ENCODE measurements around the gene TGM1. TPM values are rescaled to one million over a fixed set of nuclear protein-coding genes. Genes with fewer than 3 reads are reported as not detected.
A peak's percentile ranks its signal among the peaks of the same experiment; 100 is the strongest.

The TGM1 gene
- total and polyA plus RNA-seq, 10 of the 15 experiments (the other 5 are each of a cell fraction or from before 2014, with no cell fraction given): 0.05 to 5.9 (median 1.8) TPM

DNA sequence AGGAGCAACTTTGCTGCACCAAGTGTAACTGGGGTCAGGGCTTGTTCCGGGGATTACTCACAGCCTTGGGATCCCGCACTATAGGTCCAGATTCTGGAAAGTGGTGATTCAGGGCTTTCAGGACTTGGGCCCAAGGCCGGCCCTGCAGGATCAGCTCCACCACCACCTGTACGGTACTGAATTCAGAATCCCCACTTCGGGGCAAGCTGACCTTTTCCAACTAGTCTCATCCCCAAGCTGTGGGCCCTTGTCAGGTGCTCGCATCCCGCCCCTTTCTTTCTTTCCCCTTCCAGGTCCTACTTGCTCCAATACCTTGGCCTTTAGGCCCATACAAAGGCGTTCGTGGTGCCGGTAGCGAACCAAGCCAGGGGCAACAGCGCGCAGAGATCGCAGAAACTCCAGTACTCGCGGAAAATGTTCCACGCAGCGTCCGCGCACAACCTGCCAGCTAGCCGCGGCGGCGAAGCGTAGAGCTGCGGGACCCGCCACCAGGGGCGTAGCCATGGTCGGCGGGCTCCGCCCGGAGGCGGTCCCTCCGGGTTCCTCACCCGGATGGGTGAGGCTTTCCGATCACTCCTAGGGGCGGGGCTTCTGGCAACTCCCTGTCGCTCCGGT is 21.0 kb downstream of the TGM1 start (continued):
- TF ChIP-seq, protein P1, sequence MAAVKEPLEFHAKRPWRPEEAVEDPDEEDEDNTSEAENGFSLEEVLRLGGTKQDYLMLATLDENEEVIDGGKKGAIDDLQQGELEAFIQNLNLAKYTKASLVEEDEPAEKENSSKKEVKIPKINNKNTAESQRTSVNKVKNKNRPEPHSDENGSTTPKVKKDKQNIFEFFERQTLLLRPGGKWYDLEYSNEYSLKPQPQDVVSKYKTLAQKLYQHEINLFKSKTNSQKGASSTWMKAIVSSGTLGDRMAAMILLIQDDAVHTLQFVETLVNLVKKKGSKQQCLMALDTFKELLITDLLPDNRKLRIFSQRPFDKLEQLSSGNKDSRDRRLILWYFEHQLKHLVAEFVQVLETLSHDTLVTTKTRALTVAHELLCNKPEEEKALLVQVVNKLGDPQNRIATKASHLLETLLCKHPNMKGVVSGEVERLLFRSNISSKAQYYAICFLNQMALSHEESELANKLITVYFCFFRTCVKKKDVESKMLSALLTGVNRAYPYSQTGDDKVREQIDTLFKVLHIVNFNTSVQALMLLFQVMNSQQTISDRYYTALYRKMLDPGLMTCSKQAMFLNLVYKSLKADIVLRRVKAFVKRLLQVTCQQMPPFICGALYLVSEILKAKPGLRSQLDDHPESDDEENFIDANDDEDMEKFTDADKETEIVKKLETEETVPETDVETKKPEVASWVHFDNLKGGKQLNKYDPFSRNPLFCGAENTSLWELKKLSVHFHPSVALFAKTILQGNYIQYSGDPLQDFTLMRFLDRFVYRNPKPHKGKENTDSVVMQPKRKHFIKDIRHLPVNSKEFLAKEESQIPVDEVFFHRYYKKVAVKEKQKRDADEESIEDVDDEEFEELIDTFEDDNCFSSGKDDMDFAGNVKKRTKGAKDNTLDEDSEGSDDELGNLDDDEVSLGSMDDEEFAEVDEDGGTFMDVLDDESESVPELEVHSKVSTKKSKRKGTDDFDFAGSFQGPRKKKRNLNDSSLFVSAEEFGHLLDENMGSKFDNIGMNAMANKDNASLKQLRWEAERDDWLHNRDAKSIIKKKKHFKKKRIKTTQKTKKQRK (IDR thresholded peaks at IDR 0.05; ENCODE audit: low read depth, low read length): no peak
- no peak for TF ChIP-seq SMC3 (IDR thresholded peaks at IDR 0.05; ENCODE audit: borderline replicate concordance, low read length)
- peak; percentile 19; the same call in 1 of the 2 replicates for TF ChIP-seq YY1 (IDR thresholded peaks at IDR 0.05; ENCODE audit: low read depth, low read length)
- no peak for TF ChIP-seq HDAC6 (IDR thresholded peaks at IDR 0.05; ENCODE audit: unreplicated experiment)

DNA sequence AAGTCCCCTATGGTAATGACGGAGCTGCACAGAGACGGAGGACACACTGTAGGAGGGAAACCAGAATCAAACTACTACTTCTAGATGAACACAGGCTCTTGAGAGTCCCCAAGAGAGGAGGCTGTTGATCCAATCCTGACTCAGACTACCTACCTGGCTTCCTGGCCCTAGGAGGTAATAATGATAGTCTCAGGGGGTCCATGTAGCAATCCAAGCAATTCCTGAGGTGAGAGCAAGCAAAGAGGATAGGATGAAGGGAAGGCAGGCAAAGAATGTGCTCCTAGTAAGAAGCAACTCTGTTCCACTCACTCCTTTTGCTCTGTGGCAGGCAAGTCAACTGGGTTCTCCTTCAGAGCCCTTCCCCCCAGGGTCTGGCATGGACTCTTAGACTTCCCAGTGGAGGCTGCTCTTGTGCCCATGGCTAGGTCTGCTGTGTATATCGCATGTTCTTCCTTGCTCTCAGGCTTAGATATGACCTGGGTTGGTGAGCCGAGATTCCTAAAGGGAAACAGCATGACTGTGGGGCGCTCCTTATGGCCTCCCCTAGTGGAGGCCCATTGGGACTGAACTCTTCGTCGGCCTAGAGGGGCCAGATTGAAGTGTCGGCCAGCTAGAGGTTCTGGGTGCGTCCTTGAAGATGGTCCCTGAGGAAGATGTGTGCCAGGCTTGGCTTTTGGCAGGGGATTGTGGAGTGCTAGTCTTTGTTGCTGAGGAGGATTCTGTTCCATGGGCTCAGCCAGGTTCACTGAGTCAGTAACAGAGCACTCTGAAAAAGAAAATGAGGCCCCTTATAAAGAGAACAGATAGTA is 22.7 kb downstream of the TGM1 start:
- CTCF ChIA-PET: interaction anchor here (1.0 to 12.3 kb wide), 3 partner anchors 26 to 122 kb away, joined by 3 to 368 read pairs (median 54); partner anchors contain the start of genes CHMP4A, DHRS1, MDP1 and NOP9
- Histone ChIP-seq H3K79me2 (ENCODE audit: control insufficient read depth, insufficient read depth, low read length) (peaks cover 16% of the 10 kb centered on the region), H3K4me2 (ENCODE audit: control insufficient read depth, insufficient read depth) (peak overlapping the region; percentile 100), H2AFZ (ENCODE audit: control insufficient read depth, low read depth, low read length) (no peak overlapping the region), H3K4me1 (ENCODE audit: control insufficient read depth, insufficient read depth, low read length) (peaks cover 10% of the 10 kb centered on the region), H3K9me3 (replicated peaks; ENCODE audit: control insufficient read depth, insufficient read depth, low read length) (no peaks in the 10 kb centered on the region), H3K9ac (ENCODE audit: control insufficient read depth, insufficient read depth, low read length) (no peak overlapping the region), H3K4me3 (peak overlapping the region; percentile 18; the same call in 1 of the 2 replicates), H3K27ac (ENCODE audit: control insufficient read depth, insufficient read depth) (no peak overlapping the region), H3K27me3 (replicated peaks in 1 of 2; ENCODE audit: control insufficient read depth in 2 of 2, insufficient read depth in 2 of 2, low read length in 1 of 2) (no peaks in the 10 kb centered on the region), H4K20me1 (ENCODE audit: control insufficient read depth, insufficient read depth) (peaks cover 3% of the 10 kb centered on the region; the same call in 1 of the 2 replicates), H3K36me3 (ENCODE audit: control insufficient read depth in 2 of 2, insufficient read depth in 2 of 2, low read length in 1 of 2) (peaks cover 11 to 45% of the 10 kb centered on the region in 2 experiments)
- DNase-seq (ENCODE audit: low read depth, low spot score) (no peak), FAIRE-seq (no peak), ATAC-seq (no peak)
- POLR2A ChIA-PET: interaction anchor here (0.9 to 9.2 kb wide), 2 partner anchors 31 to 52 kb away, joined by 3 to 171 read pairs; partner anchors contain the start of gene RABGGTA
- RAD21 ChIA-PET (ENCODE audit: unreplicated experiment): interaction anchor here (3.4 kb wide), 1 partner anchor 68 kb away, joined by 52 read pairs; the partner anchor contains the start of gene CIDEB
- intact Hi-C loops (cut with micrococcal nuclease; ENCODE audit: unreplicated experiment): no loop called here
- WGBS (ENCODE audit: insufficient coverage, insufficient replicate concordance, low lambda C conversion rate, missing lambda C conversion rate): 94% methylated on average over 9 of the region's 9 CpGs
- no TSS peak for BruUV-seq (replicated peaks)
- in situ Hi-C loops (cut with MboI): loop anchor here (5.0 kb wide), 2 partner anchors 57 to 197 kb away; partner anchors contain the start of genes DHRS1 and NOP9
- TF ChIP-seq POLR2A (IDR thresholded peaks at IDR 0.05; ENCODE audit: low read depth, low read length) (peak; percentile 6; the same call in 1 of the 2 replicates), TCF12 (IDR thresholded peaks at IDR 0.05; ENCODE audit: low read depth, low read length) (no peak)
- SMC1A ChIA-PET (ENCODE audit: uncharacterized antibody, unreplicated experiment): interaction anchor here (8.0 to 11.0 kb wide), 2 partner anchors 33 to 59 kb away, joined by 141 to 201 read pairs; partner anchors contain the start of genes DHRS1, NOP9 and RABGGTA
